ENCODE results near the gene ARHGAP15.
"Not testable (repeated sequence)": the region's sequence is repeated elsewhere in the genome, so short reads cannot be mapped to it uniquely, and the experiment has no call there.

The ARHGAP15 gene

GRCh38 chr2:143529118-143529720 is 400.0 kb downstream of the ARHGAP15 start:
- DNase-seq (ENCODE audit: low read depth), result no peak

- no peak for DNase-seq (ENCODE audit: low read depth)
Measured at GRCh38 chr2:143530758-143531157, 401.5 kb downstream of the ARHGAP15 start.

- DNase-seq (ENCODE audit: low read depth), result no peak
Measured at GRCh38 chr2:143532061-143532460, 402.8 kb downstream of the ARHGAP15 start.

GRCh38 chr2:143533846-143534245 is 404.6 kb downstream of the ARHGAP15 start:
- no peak for DNase-seq (ENCODE audit: low read depth)

GRCh38 chr2:143535802-143536201 is 406.6 kb downstream of the ARHGAP15 start:
- DNase-seq (ENCODE audit: low read depth), result no peak

- DNase-seq (ENCODE audit: low read depth), result not testable (repeated sequence)
Measured at GRCh38 chr2:143541899-143542298, 412.7 kb downstream of the ARHGAP15 start.

DNA sequence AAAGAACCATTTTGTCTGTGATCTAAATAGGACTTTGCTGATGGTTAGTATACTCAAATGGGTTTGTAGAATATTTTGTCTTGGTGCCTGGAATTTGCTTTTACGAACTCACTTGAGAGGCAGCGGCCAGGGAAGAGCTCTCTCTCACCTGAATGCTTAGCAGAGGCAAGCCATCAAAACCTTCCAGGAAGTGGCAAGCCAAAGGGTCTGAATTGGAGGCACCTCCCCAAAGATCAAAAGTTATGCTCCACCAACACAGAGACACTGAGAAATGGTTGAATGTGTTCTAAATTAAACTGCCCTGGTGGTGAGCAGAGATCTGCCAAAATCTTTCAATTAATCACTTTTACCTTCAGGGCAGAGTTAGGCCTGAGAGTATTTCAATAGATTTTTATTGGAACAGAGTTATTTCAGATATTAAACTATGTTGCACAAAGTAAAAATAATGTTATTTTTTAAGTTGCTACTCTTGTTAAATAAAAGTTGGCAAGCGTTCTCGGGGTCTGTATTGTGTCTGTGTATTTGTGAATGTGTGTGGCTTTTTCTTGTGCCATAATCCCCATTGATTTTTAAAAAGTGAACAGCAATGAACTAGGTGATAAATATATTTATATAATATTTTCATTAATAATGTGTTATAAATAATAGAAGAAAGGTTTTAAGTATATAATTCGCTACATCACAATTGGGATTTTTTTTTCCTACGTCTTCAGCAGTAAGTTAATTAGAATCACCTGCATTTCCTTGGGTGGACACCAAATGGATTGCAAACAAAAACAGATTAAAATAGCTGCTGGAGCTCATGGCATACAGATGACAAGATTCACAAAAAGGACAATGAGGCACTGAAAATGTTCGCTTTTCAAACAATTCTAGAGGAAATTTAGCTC is 416.1 kb downstream of the ARHGAP15 start:
- DNase-seq (ENCODE audit: low read depth), result no peak

- DNase-seq (ENCODE audit: low read depth), result no peak
Measured at GRCh38 chr2:143545949-143546255, 416.7 kb downstream of the ARHGAP15 start.

GRCh38 chr2:143548032-143548431 is 418.8 kb downstream of the ARHGAP15 start:
- DNase-seq (ENCODE audit: low read depth), result no peak

DNA sequence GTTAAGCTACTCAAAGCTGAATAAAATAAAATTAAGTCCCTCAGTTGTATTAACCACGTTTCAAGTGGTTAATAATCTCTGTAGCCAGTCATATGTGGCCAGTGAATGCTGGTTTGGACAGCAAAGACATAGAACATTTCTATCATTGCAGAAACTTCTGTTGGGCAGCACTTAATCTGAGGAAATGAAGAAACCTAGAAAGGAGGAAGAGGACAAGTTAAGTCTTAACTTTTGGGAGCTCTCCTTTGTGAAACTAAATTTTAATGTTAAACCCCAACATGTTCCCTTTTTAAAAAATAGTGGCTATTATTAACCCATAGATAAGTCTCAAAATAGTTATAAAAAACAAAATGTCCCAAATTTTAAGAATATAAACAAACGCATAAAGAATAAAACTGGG is 421.3 kb downstream of the ARHGAP15 start:
- DNase-seq (ENCODE audit: low read depth), result no peak

DNA sequence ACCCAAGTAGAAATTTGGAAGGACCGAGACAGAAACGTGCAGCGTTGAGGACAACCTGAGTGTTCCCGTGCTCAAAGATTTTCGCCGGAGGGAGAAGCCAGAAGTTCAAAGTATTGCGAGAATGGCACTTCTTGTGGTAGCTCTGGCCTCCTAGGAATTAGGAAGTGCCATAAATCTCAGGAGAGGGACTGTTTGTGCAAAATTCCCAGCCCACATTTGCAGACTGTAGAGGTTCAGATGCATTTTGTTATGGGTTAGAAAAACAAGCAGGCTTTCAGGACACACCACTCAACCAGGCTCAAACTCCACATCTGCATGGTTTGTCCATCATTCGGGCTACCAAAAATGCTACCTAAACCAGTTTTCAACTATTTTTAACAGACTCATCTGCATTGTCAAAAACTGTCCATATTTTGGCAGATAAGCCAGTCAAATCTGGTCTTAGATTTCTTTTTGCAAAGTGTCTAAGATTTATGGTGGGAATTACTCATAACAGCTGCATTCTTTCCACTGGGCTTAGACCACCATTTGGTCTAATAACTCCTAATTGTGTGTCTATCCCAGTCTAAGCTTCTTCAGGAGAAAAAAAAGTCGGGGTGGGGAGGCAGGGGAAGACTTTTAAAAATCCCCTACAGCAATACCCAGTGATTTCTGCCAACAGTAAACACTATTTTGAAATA is 422.9 kb downstream of the ARHGAP15 start:
- DNase-seq (ENCODE audit: low read depth), result no peak

GRCh38 chr2:143553261-143553660 is 424.0 kb downstream of the ARHGAP15 start:
- DNase-seq (ENCODE audit: low read depth), result no peak

- DNase-seq (ENCODE audit: low read depth), result no peak
Measured at GRCh38 chr2:143558665-143559064, 429.4 kb downstream of the ARHGAP15 start.

DNA sequence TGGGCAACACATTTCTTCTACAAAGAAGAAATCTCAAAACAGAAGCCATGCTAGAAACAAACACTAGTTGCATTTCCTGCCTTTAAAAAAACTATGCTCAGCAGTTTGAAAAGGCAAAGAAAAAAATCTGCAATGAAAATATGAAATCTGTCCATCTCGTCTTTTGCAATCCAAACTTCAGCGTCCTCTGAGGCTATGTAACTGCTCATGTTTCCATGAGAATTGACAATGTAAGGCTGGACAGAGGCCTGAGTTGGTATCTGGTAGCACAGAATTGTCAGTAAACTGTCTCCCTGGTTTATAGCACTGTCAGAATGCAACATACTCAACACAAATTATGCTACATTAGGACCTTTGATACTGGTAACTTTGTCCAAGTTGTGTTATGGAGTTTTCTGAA is 429.9 kb downstream of the ARHGAP15 start:
- DNase-seq (ENCODE audit: low read depth), result no peak

GRCh38 chr2:143560724-143561123 is 431.5 kb downstream of the ARHGAP15 start:
- no peak for DNase-seq (ENCODE audit: low read depth)

DNA sequence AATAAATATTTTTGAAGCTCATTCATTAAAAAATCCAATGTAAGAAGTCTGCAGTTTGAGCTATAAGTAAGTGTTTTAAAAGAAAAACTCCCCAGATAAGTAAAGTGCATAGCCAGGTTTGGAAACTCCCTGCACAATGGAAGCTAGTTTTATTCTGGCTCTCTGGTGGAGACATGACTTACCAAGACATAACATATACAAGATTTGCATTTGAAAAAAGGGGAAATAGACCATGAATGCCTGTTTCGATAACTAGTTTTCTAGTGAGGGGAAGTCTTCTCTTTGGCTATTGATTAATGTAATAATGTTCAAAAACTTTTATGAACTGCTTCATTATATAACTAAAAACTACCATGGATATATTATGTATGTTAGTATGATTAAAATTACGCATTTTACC is 435.2 kb downstream of the ARHGAP15 start:
- DNase-seq (ENCODE audit: low read depth), result no peak

GRCh38 chr2:143571747-143572146 is 442.5 kb downstream of the ARHGAP15 start:
- DNase-seq (ENCODE audit: low read depth), result no peak

DNA sequence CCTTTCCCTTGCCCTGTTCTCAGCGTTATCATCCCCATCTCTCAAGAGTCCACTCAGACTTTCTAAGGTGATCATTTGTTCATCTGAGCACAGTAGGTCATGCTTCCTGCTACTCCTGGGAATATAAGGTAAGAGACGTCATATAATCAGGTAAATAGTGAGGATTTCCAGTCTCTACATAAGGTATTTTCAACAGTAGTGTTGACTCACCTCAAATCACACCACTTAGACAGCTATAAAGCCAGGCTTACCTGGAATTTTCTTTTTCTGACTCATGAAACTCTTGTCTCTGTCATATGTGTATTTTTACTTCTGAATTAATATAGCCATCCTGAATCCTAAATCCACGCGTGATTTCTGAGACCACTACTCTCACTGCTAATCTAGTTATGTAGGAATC is 443.2 kb downstream of the ARHGAP15 start:
- DNase-seq (ENCODE audit: low read depth), result no peak

GRCh38 chr2:143574069-143574468 is 444.9 kb downstream of the ARHGAP15 start:
- no peak for DNase-seq (ENCODE audit: low read depth)

DNA sequence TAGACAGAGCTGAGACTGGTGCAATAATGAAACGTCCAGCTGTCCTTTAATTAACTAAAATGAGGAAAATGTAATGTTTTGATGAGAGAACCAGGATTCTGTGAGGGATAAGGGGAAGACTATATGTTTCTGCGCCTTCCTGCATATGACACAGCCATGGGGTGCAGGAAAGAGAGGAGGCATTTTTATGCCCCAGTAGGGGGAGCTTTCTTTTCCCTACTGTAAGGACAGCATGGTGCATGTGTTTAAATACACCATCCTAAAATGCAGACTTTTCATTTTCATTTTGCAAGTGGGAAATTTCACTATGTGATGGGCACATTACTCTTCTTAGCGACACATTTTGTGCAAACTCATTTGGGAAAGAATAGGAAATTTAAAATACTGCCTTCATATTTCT is 446.1 kb downstream of the ARHGAP15 start:
- no peak for DNase-seq (ENCODE audit: low read depth)

- DNase-seq (ENCODE audit: low read depth), result no peak
Measured at GRCh38 chr2:143577489-143577888, 448.3 kb downstream of the ARHGAP15 start.

DNA sequence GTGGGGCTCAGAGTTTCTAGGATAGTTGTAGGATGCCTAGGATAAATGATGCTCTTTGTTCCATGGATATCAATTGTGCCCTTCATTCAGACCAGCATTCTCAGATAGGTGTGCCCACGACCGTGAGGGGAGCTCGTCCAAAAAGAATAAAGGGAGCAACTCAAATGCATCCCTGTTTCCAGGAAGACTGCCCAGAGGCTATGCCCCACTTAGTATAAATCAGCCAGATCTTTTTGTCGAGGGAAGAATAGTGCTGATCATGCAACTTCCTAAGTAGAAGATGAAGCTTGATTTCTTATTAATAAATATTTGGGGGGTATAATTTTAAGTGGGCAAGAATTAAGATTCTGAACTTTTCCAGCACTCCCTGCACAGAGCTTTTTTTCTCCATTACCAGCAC is 450.2 kb downstream of the ARHGAP15 start:
- DNase-seq (ENCODE audit: low read depth), result no peak

- no peak for DNase-seq (ENCODE audit: low read depth)
Measured at GRCh38 chr2:143581134-143581533, 451.9 kb downstream of the ARHGAP15 start.

Data from stimulated activated CD4-positive, alpha-beta T cell treated with anti-CD3 and anti-CD28 coated beads, Interleukin-2, amount 100 ng/mL, for 4 hours (primary cell).